Osteoblast (primary cell): Measurements from ENCODE around the gene RER1. TPM values are rescaled to one million over a fixed set of nuclear protein-coding genes. Genes with fewer than 3 reads are reported as not detected.

Experiments
- DNase-seq: peaks from one replicate; pipeline ENCODE4 v3.0.0; 2011; ENCODE audit warnings: low spot score, mixed read lengths; ENCODE audit not compliant: insufficient read length; ENCODE audit errors: missing footprints
- H2AFZ ChIP-seq: 2 replicates; pipeline ENCODE4 v1.6.0; 2011; ENCODE audit warnings: mild to moderate bottlenecking, low read length
- H3K27ac ChIP-seq: 2 replicates; pipeline ENCODE4 v1.5.1; 2011; ENCODE audit warnings: mild to moderate bottlenecking, low read depth, low read length, moderate library complexity
- H3K27me3 ChIP-seq: 2 replicates; pipeline ENCODE4 v1.6.0; 2012; ENCODE audit warnings: mild to moderate bottlenecking, control low read depth, inconsistent platforms, low read length, moderate library complexity; ENCODE audit not compliant: insufficient read depth
- H3K36me3 ChIP-seq: 2 replicates; pipeline ENCODE4 v1.5.1; 2011; ENCODE audit warnings: mild to moderate bottlenecking, low read length, control low read depth, moderate library complexity; ENCODE audit not compliant: insufficient read depth
- H3K4me1 ChIP-seq: 2 replicates; pipeline ENCODE4 v1.5.1; 2011; ENCODE audit warnings: mild to moderate bottlenecking, low read length, control low read depth, moderate library complexity; ENCODE audit not compliant: insufficient read depth
- H3K4me2 ChIP-seq: 2 replicates; pipeline ENCODE4 v1.6.0; 2011; ENCODE audit warnings: mild to moderate bottlenecking, low read length; ENCODE audit not compliant: insufficient read depth
- H3K4me3 ChIP-seq: fragments of 200-600 bp; sonication (generic); 3 replicates; pipeline ENCODE4 v1.5.1; 2012; ENCODE audit warnings: mild to moderate bottlenecking, low read length, inconsistent platforms; ENCODE audit not compliant: insufficient read depth
- H3K79me2 ChIP-seq: 2 replicates; pipeline ENCODE4 v1.6.0; 2012; ENCODE audit warnings: mild to moderate bottlenecking, low read length, control low read depth, inconsistent platforms; ENCODE audit not compliant: insufficient read depth
- H3K9me3 ChIP-seq: 2 replicates; pipeline ENCODE4 v1.5.1; 2011; ENCODE audit warnings: low read depth, low read length, control low read depth
- H4K20me1 ChIP-seq: 2 replicates; pipeline ENCODE4 v1.6.0; 2012; ENCODE audit warnings: mild to moderate bottlenecking, low read length, control low read depth; ENCODE audit not compliant: insufficient read depth
- total RNA-seq: library from RNA; depleted of rRNA; stranded (reverse); fragments of >200 nt; gene quantifications from 2 replicates; pipeline ENCODE4 v1.2.3, GENCODE V29; 2012
- TF ChIP-seq, protein P1 (sequence below): IDR thresholded peaks from 2 replicates; pipeline ENCODE4 v1.5.1; 2011; ENCODE audit warnings: mild to moderate bottlenecking, low read depth, low read length, moderate library complexity; ENCODE audit errors: extremely low read depth

RER1 gene
- total RNA-seq, 1 donor, result 95.2 TPM

DNA sequence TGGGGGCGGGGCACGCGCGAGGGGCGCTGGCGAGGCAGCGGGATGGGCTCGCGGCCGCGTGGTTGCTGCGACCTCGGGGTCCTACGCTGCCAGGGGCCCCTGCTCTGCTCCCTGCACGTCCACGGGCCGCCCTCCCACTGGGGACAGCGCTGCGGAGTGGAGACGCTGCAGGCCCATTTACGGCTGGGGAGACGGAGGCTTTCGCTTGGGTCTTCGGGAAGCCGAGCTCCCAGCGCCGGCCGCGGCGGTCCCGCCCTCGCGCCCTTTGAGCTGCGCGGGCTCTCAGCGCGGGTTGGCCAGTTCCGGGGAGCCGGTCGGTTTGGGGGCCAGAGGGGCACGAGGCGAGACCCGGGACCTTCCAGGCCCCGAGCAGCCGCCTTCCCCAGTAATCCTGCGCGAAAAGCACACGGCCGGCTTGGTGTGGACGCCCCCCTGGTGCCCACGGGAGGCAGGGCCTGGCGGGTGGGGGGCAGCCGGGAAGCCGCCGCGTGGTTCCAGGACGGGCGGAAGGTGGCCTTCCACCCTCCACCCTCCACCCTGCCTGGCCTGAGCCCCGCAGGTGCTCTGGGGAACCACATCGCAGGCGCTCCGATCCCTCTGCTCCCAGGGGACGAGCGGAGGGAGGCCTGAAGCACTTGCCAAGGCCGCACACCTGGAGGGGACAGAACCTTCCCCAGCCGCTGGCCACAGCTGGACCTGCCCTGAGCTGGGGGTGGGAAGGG, 21.3 kb downstream of the RER1 start:
- Histone ChIP-seq H3K27ac (peak overlapping the region; percentile 23), H3K36me3 (peaks cover 15% of the 10 kb centered on the region), H3K9me3 (no peaks in the 10 kb centered on the region), H3K27me3 (peaks cover 11% of the 10 kb centered on the region), H2AFZ (peak overlapping the region; percentile 85), H3K4me1 (peaks cover 16% of the 10 kb centered on the region), H3K4me3 (peak overlapping the region; percentile 93), H3K79me2 (peaks cover 12% of the 10 kb centered on the region), H3K4me2 (peak overlapping the region; percentile 84), H4K20me1 (no peaks in the 10 kb centered on the region)
- TF ChIP-seq, protein P1, sequence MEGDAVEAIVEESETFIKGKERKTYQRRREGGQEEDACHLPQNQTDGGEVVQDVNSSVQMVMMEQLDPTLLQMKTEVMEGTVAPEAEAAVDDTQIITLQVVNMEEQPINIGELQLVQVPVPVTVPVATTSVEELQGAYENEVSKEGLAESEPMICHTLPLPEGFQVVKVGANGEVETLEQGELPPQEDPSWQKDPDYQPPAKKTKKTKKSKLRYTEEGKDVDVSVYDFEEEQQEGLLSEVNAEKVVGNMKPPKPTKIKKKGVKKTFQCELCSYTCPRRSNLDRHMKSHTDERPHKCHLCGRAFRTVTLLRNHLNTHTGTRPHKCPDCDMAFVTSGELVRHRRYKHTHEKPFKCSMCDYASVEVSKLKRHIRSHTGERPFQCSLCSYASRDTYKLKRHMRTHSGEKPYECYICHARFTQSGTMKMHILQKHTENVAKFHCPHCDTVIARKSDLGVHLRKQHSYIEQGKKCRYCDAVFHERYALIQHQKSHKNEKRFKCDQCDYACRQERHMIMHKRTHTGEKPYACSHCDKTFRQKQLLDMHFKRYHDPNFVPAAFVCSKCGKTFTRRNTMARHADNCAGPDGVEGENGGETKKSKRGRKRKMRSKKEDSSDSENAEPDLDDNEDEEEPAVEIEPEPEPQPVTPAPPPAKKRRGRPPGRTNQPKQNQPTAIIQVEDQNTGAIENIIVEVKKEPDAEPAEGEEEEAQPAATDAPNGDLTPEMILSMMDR, result no peak
- DNase-seq, result peak; percentile 99

DNA sequence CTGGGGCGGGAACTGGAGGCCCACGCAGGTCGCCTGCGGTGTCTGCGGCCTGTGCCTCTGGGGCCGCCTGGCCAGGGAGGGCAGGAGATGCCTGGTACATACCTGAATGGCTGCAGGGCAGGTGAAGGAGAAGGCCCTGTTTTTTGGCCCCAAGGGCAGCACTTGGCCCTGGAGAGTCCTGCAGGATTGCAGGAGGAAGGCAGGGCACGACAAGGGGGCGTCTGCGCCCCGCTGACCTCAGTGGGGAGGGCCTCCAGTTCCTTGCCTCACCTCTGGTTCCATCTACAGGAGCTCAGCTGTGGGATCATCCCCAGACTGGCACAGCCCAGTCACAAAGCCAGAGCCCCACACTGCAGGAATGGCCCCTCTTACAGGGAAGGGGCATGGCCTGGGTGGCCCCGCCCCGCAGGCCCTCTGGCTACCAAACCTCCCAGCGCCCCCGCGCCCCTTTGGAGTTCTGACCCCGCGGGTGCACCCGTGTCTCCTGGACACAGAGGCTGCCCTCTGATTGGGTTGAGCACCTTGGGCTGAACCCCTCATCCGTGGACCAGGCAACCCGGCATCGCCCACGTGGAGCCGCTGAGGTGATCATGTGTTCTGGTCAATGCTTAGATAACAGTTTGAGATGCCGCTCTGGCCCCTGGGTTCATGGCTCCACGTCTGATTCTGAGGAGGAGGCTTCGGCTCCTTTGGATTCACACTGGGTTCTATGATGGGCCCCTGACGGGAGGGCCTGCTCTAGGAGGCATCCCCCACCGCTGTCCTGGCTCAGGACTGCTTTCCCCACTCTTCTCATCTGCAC, 22.1 kb downstream of the RER1 start:
- Histone ChIP-seq H3K4me2 (peak overlapping the region; percentile 84), H3K4me3 (peak overlapping the region; percentile 93), H3K79me2 (peaks cover 12% of the 10 kb centered on the region), H2AFZ (peak overlapping the region; percentile 82), H3K27me3 (peaks cover 19% of the 10 kb centered on the region), H3K27ac (no peak overlapping the region), H3K9me3 (no peaks in the 10 kb centered on the region), H3K36me3 (peaks cover 13% of the 10 kb centered on the region), H3K4me1 (peaks cover 16% of the 10 kb centered on the region), H4K20me1 (no peaks in the 10 kb centered on the region)
- no peak for DNase-seq
- TF ChIP-seq, protein P1, result no peak

DNA sequence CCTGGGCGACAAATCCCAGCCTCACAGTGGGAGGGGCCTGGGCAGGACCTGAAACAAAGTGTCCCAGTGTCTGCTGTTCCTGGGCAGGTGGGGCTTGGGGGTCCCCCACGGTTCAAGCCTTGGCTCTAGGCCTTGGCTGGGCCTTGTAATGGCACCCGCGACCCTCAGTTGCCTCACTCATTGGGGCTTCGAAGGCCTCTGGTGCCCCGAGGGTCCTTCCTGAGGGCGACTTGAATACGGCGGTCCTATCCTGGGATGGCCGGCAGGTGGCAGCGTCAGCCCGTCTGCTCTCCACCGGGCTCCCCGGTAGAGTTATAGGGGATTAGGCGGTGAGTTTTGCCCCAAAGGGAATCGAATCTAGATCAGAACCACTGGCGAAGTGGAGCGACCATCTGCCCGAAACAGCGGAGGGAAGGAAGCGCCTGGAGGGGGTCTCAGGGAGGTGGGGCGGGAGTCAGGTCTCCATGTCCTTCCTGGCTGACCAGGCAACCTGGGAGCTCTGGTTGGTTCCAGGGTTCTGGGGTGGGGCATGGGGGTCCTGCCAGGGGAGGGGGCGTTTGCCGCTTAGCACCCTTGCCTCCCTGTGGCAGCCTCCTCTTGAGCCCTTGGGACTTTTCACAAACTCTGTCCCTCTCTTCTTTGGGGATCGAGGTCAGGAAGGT, 22.8 kb downstream of the RER1 start:
- H4K20me1 ChIP-seq, result no peaks in the 10 kb centered on the region
- H3K27ac ChIP-seq, result no peak overlapping the region
- peaks cover 12% of the 10 kb centered on the region for H3K79me2 ChIP-seq
- peak; percentile 100 for DNase-seq
- H3K4me3 ChIP-seq, result peak overlapping the region; percentile 28
- TF ChIP-seq, protein P1, result peak; percentile 90
- peak overlapping the region; percentile 82 for H2AFZ ChIP-seq
- H3K9me3 ChIP-seq, result no peaks in the 10 kb centered on the region
- peaks cover 16% of the 10 kb centered on the region for H3K4me1 ChIP-seq
- peaks cover 6% of the 10 kb centered on the region for H3K36me3 ChIP-seq
- H3K4me2 ChIP-seq, result peak overlapping the region; percentile 71
- H3K27me3 ChIP-seq, result peaks cover 19% of the 10 kb centered on the region
